Progenitor cell of endocrine pancreas (in vitro differentiated cells): ENCODE data around the gene ATP23. TPM values are rescaled to one million over a fixed set of nuclear protein-coding genes. Genes with fewer than 3 reads are reported as not detected.
A peak's percentile ranks its signal among the peaks of the same experiment; 100 is the strongest.

Experiments
- DNase-seq: peaks from one replicate; pipeline ENCODE4 v3.0.0; 2021; ENCODE audit warnings: low spot score; ENCODE audit not compliant: unreplicated experiment
- H3K27ac Mint-ChIP-seq: 2 replicates; pipeline ENCODE4 v1.8.0; 2021; ENCODE audit warnings: mild to moderate bottlenecking, moderate library complexity, mixed read lengths
- H3K27me3 Mint-ChIP-seq: 2 replicates; pipeline ENCODE4 v1.8.0; 2021; ENCODE audit warnings: mixed read lengths
- H3K36me3 Mint-ChIP-seq: 2 replicates; pipeline ENCODE4 v1.8.0; 2022; ENCODE audit warnings: mixed read lengths; ENCODE audit not compliant: insufficient read depth
- H3K4me1 Mint-ChIP-seq: 2 replicates; pipeline ENCODE4 v1.8.0; 2021; ENCODE audit warnings: low read depth, mixed read lengths
- H3K4me3 Mint-ChIP-seq: 2 replicates; pipeline ENCODE4 v1.8.0; 2021; ENCODE audit warnings: low read depth, mild to moderate bottlenecking, moderate library complexity, mixed read lengths
- H3K9me3 Mint-ChIP-seq: 2 replicates; pipeline ENCODE4 v1.8.0; 2021; ENCODE audit warnings: low read depth, mixed read lengths
- CTCF ChIP-seq: fragments of 200-600 bp; sonication (generic); IDR thresholded peaks from one replicate; pipeline ENCODE4 v1.5.0; 2021; ENCODE audit warnings: antibody characterized with exemption, mild to moderate bottlenecking; ENCODE audit not compliant: unreplicated experiment
- total RNA-seq: library from RNA; stranded (reverse); gene quantifications from 2 replicates; pipeline ENCODE4 v1.2.1, GENCODE V29; 2021

Gene ATP23
- total RNA-seq, 1 donor from 2014 or later, result 6.0 TPM

- Mint-ChIP-seq H3K36me3 (peaks cover 1% of the 10 kb centered on the region), H3K4me3 (peak overlapping the region; percentile 94), H3K9me3 (no peaks in the 10 kb centered on the region), H3K27me3 (peaks cover 17% of the 10 kb centered on the region), H3K4me1 (peaks cover 8% of the 10 kb centered on the region), H3K27ac (no peak overlapping the region)
- no peak for TF ChIP-seq CTCF
- DNase-seq, result no peak
Measured at GRCh38 chr12:57935331-57935730, 6.0 kb upstream of the ATP23 start.

GRCh38 chr12:57935839-57936512, 5.4 kb upstream of the ATP23 start:
- H3K36me3 Mint-ChIP-seq, result peaks cover 1% of the 10 kb centered on the region
- DNase-seq, result peak; percentile 62
- peak overlapping the region; percentile 94 for H3K4me3 Mint-ChIP-seq
- H3K4me1 Mint-ChIP-seq, result peaks cover 14% of the 10 kb centered on the region
- H3K9me3 Mint-ChIP-seq, result no peaks in the 10 kb centered on the region
- H3K27ac Mint-ChIP-seq, result peak overlapping the region; percentile 92
- TF ChIP-seq CTCF, result no peak
- peaks cover 17% of the 10 kb centered on the region for H3K27me3 Mint-ChIP-seq

- H3K27me3 Mint-ChIP-seq, result peaks cover 17% of the 10 kb centered on the region
- no peak for TF ChIP-seq CTCF
- H3K4me3 Mint-ChIP-seq, result peak overlapping the region; percentile 23
- peak overlapping the region; percentile 86 for H3K27ac Mint-ChIP-seq
- H3K9me3 Mint-ChIP-seq, result no peaks in the 10 kb centered on the region
- H3K36me3 Mint-ChIP-seq, result peaks cover 1% of the 10 kb centered on the region
- DNase-seq, result no peak
- H3K4me1 Mint-ChIP-seq, result peaks cover 15% of the 10 kb centered on the region
Measured at GRCh38 chr12:57936513-57936883, 4.9 kb upstream of the ATP23 start.

GRCh38 chr12:57939291-57939690, 2.1 kb upstream of the ATP23 start:
- H3K4me1 Mint-ChIP-seq, result peaks cover 18% of the 10 kb centered on the region
- H3K27me3 Mint-ChIP-seq, result peaks cover 14% of the 10 kb centered on the region
- no peak for DNase-seq
- no peak overlapping the region for H3K4me3 Mint-ChIP-seq
- no peaks in the 10 kb centered on the region for H3K9me3 Mint-ChIP-seq
- TF ChIP-seq CTCF, result no peak
- H3K36me3 Mint-ChIP-seq, result peaks cover 1% of the 10 kb centered on the region
- no peak overlapping the region for H3K27ac Mint-ChIP-seq

GRCh38 chr12:57940052-57940914, 1.1 kb upstream of the ATP23 start:
- H3K4me3 Mint-ChIP-seq, result peak overlapping the region; percentile 79
- no peak for DNase-seq
- H3K27me3 Mint-ChIP-seq, result peaks cover 14% of the 10 kb centered on the region
- peaks cover 1% of the 10 kb centered on the region for H3K36me3 Mint-ChIP-seq
- no peak for TF ChIP-seq CTCF
- H3K4me1 Mint-ChIP-seq, result peaks cover 18% of the 10 kb centered on the region
- H3K27ac Mint-ChIP-seq, result no peak overlapping the region
- H3K9me3 Mint-ChIP-seq, result no peaks in the 10 kb centered on the region
